ENCODE measurements around the gene PAK4.

DNA sequence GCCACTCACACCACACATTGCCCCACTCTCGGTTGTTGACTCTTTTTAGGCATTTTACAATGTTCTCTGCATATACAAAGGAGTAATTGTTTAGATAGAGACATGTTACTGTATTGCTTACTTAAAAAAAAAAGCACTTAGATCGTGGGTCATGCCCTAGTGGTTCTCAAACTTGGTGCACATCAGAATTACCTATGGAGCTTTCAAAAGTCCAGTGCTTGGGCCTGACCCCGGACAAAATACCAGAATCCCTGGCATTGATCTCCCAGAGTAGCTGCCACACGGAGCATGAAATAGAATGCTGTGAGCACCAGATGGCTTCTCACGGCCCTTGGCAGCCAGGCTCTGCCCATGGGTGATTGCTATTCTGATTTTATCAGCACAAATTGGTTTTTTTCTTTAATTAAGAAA, 21.4 kb upstream of the PAK4 start:
- TF ChIP-seq TAF1 (IDR thresholded peaks at IDR 0.05; ENCODE audit: borderline replicate concordance, insufficient read depth, low read length) (no peak), POLR2AphosphoS5 (IDR thresholded peaks at IDR 0.05; ENCODE audit: low read depth, low read length) (no peak)
